ENCODE results near the gene AAGAB. TPM values are rescaled to one million over a fixed set of nuclear protein-coding genes. Genes with fewer than 3 reads are reported as not detected.
"Not testable (repeated sequence)": the region's sequence is repeated elsewhere in the genome, so short reads cannot be mapped to it uniquely, and the experiment has no call there.

The AAGAB gene
- total RNA-seq, 1 experiment from 2014 or later = 102 TPM

- TF ChIP-seq TCF7L2 (IDR thresholded peaks at IDR 0.05; ENCODE audit: low read depth, low read length) (no peak), SIN3A (IDR thresholded peaks at IDR 0.05; ENCODE audit: borderline replicate concordance, insufficient read depth, low read depth, low read length) (no peak), POLR2AphosphoS5 (IDR thresholded peaks at IDR 0.05; ENCODE audit: low read depth, low read length) (no peak), REST (IDR thresholded peaks at IDR 0.05; ENCODE audit: insufficient read depth in 1 of 2, low read depth in 2 of 2, low read length in 1 of 2) (no peak), CTCF (IDR thresholded peaks at IDR 0.05) (no peak)
- intact Hi-C loops (cut with micrococcal nuclease; ENCODE audit: unreplicated experiment) (loop anchor here (10.0 kb wide), 1 partner anchor 587 kb away; no protein-coding TSS in a partner anchor), in situ Hi-C loops (cut with HindIII; ENCODE audit: low pct_unique_long_range_greater_than_20kb, low sequenced_read_pairs) (no loop called here)
- H3K4me3 ChIP-seq (ENCODE audit: low read depth in 2 of 2, low read length in 2 of 2) = no peak overlapping the region
- ATAC-seq (no peak), DNase-seq (ENCODE audit: low read depth, low spot score) (no peak)
- ChIA-PET CTCF (no interaction called here), POLR2A (no interaction called here)
- H3K9me3 ChIP-seq (ENCODE audit: control insufficient read depth, insufficient read depth, low read depth, low read length) = no peaks in the 10 kb centered on the region; the same call in 1 of the 2 replicates
- H3K36me3 ChIP-seq (ENCODE audit: control insufficient read depth, insufficient read depth, low read length) = no peaks in the 10 kb centered on the region
- BruUV-seq (replicated peaks) = no TSS peak
- no peaks in the 10 kb centered on the region for H3K27me3 ChIP-seq (ENCODE audit: control insufficient read depth, insufficient read depth, low read length)
- peaks cover 19% of the 10 kb centered on the region for H3K4me1 ChIP-seq (ENCODE audit: control insufficient read depth, insufficient read depth, low read length)
- no peak overlapping the region for H3K27ac ChIP-seq (ENCODE audit: low read length)
Observed at GRCh38 chr15:67248011-67248505, 6.4 kb downstream of the AAGAB start.

GRCh38 chr15:67246606-67247005 lies 7.9 kb downstream of the AAGAB start:
- H3K9me3 ChIP-seq (ENCODE audit: control insufficient read depth, insufficient read depth, low read depth, low read length); POLR2A ChIA-PET; ATAC-seq; CTCF ChIA-PET; in situ Hi-C loops (cut with HindIII; ENCODE audit: low pct_unique_long_range_greater_than_20kb, low sequenced_read_pairs); H3K36me3 ChIP-seq (ENCODE audit: control insufficient read depth, insufficient read depth, low read length); H3K4me3 ChIP-seq (ENCODE audit: low read depth in 2 of 2, low read length in 2 of 2); DNase-seq (ENCODE audit: low read depth, low spot score); BruUV-seq (replicated peaks); H3K27ac ChIP-seq (ENCODE audit: low read length); H3K27me3 ChIP-seq (ENCODE audit: control insufficient read depth, insufficient read depth, low read length): not testable (repeated sequence)
- H3K4me1 ChIP-seq (ENCODE audit: control insufficient read depth, insufficient read depth, low read length) = peaks cover 15% of the 10 kb centered on the region
- intact Hi-C loops (cut with micrococcal nuclease; ENCODE audit: unreplicated experiment) = loop anchor here (10.0 kb wide), 1 partner anchor 588 kb away; no protein-coding TSS in a partner anchor

- H3K27ac ChIP-seq (ENCODE audit: low read length) = no peak overlapping the region
- ATAC-seq (no peak), DNase-seq (ENCODE audit: low read depth, low spot score) (no peak)
- BruUV-seq (replicated peaks) = no TSS peak
- TF ChIP-seq TCF7L2 (IDR thresholded peaks at IDR 0.05; ENCODE audit: low read depth, low read length) (no peak), CTCF (IDR thresholded peaks at IDR 0.05) (no peak), REST (IDR thresholded peaks at IDR 0.05; ENCODE audit: insufficient read depth in 1 of 2, low read depth in 2 of 2, low read length in 1 of 2) (no peak), SIN3A (IDR thresholded peaks at IDR 0.05; ENCODE audit: borderline replicate concordance, insufficient read depth, low read depth, low read length) (no peak), POLR2AphosphoS5 (IDR thresholded peaks at IDR 0.05; ENCODE audit: low read depth, low read length) (no peak)
- ChIA-PET CTCF (interaction anchor here (0.6 kb wide), 1 partner anchor 398 kb away, joined by 3 read pairs; no protein-coding TSS in a partner anchor), POLR2A (no interaction called here)
- no peak overlapping the region for H3K4me3 ChIP-seq (ENCODE audit: low read depth in 2 of 2, low read length in 2 of 2)
- in situ Hi-C loops (cut with HindIII; ENCODE audit: low pct_unique_long_range_greater_than_20kb, low sequenced_read_pairs) = no loop called here
- intact Hi-C loops (cut with micrococcal nuclease; ENCODE audit: unreplicated experiment) = loop anchor here (10.0 kb wide), 1 partner anchor 590 kb away; no protein-coding TSS in a partner anchor
- peaks cover 28% of the 10 kb centered on the region for H3K4me1 ChIP-seq (ENCODE audit: control insufficient read depth, insufficient read depth, low read length)
- no peaks in the 10 kb centered on the region for H3K27me3 ChIP-seq (ENCODE audit: control insufficient read depth, insufficient read depth, low read length)
- no peaks in the 10 kb centered on the region for H3K36me3 ChIP-seq (ENCODE audit: control insufficient read depth, insufficient read depth, low read length)
- no peaks in the 10 kb centered on the region; the same call in 1 of the 2 replicates for H3K9me3 ChIP-seq (ENCODE audit: control insufficient read depth, insufficient read depth, low read depth, low read length)
Observed at GRCh38 chr15:67244971-67245478, 9.4 kb downstream of the AAGAB start.

All from Panc1 (cell line).